Measurements from ENCODE around the gene ENOX1. TPM values are rescaled to one million over a fixed set of nuclear protein-coding genes. Genes with fewer than 3 reads are reported as not detected.

Gene ENOX1
- polyA plus RNA-seq, 3 donors: 0.04 TPM; not detected in 2

DNA sequence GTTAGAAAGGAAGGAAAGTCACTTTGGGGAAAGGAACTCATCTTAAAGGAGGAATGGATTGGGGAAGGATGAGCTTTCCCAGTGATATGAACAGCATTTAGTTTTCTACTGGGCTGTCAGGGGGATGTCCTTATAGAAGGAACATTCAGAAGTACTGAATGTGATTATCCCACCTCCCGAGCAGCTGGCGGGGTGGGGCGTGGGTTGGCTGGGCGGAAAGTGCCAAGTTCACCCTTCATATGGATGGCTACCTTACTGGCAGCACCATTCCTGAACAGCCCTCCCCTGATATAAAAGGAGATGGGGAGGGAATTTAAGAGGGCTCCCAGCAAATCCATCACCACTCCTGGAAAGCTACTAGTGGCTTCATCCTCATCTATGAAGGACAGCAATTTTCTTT lies 572.6 kb downstream of the ENOX1 start:
- no peaks in the 10 kb centered on the region for H3K79me2 ChIP-seq (ENCODE audit: insufficient read depth, low read length)

GRCh38 chr13:43206838-43207237 lies 579.9 kb downstream of the ENOX1 start:
- Histone ChIP-seq H3K36me3 (replicated peaks in 1 of 2; ENCODE audit: control insufficient read depth in 1 of 2, insufficient read depth in 2 of 2, low read length in 2 of 2) (no peaks in the 10 kb centered on the region), H2AFZ (ENCODE audit: insufficient read depth, low read depth, low read length, poor library complexity, severe bottlenecking) (no peak overlapping the region), H3K27ac (ENCODE audit: low read depth in 1 of 2, low read length in 2 of 2) (no peak overlapping the region), H3K9ac (ENCODE audit: insufficient read depth, low read length, poor library complexity, severe bottlenecking) (no peak overlapping the region), H3K79me2 (ENCODE audit: insufficient read depth, low read length) (no peaks in the 10 kb centered on the region), H3K4me3 (replicated peaks in 1 of 3; ENCODE audit: low read depth in 2 of 3, low read length in 3 of 3) (no peak overlapping the region), H3K4me2 (replicated peaks; ENCODE audit: extremely low read depth, low read length, poor library complexity, severe bottlenecking) (no peak overlapping the region), H3K4me1 (ENCODE audit: control insufficient read depth in 1 of 2, insufficient read depth in 2 of 2, low read length in 2 of 2) (no peaks in the 10 kb centered on the region), H4K20me1 (ENCODE audit: insufficient read depth, low read length) (no peaks in the 10 kb centered on the region), H3K9me3 (replicated peaks in 1 of 2; ENCODE audit: control insufficient read depth in 1 of 2, insufficient read depth in 1 of 2, low read length in 2 of 2) (peaks cover 0 to 4% of the 10 kb centered on the region in 2 donors), H3K27me3 (ENCODE audit: control insufficient read depth in 2 of 2, insufficient read depth in 2 of 2, low read length in 2 of 2) (no peaks in the 10 kb centered on the region)
- no peak for DNase-seq
- intact Hi-C loops (cut with micrococcal nuclease): no loop called here
- no peak overlapping the region for H3K27ac Mint-ChIP-seq
- no peaks in the 10 kb centered on the region for H3K36me3 Mint-ChIP-seq
- H3K9me3 Mint-ChIP-seq: peaks cover 0 to 10% (median 3%) of the 10 kb centered on the region in 7 donors
- H3K4me3 Mint-ChIP-seq: no peak overlapping the region
- H3K4me1 Mint-ChIP-seq: no peaks in the 10 kb centered on the region
- TF ChIP-seq, protein P1, sequence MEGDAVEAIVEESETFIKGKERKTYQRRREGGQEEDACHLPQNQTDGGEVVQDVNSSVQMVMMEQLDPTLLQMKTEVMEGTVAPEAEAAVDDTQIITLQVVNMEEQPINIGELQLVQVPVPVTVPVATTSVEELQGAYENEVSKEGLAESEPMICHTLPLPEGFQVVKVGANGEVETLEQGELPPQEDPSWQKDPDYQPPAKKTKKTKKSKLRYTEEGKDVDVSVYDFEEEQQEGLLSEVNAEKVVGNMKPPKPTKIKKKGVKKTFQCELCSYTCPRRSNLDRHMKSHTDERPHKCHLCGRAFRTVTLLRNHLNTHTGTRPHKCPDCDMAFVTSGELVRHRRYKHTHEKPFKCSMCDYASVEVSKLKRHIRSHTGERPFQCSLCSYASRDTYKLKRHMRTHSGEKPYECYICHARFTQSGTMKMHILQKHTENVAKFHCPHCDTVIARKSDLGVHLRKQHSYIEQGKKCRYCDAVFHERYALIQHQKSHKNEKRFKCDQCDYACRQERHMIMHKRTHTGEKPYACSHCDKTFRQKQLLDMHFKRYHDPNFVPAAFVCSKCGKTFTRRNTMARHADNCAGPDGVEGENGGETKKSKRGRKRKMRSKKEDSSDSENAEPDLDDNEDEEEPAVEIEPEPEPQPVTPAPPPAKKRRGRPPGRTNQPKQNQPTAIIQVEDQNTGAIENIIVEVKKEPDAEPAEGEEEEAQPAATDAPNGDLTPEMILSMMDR (IDR thresholded peaks at IDR 0.05): no peak
- no peaks in the 10 kb centered on the region for H3K27me3 Mint-ChIP-seq (ENCODE audit: low read depth in 3 of 3)

More for the DNA sequence above, 572.6 kb downstream of the ENOX1 start:
- Histone ChIP-seq H4K20me1 (ENCODE audit: insufficient read depth, low read length) (no peaks in the 10 kb centered on the region), H3K27ac (ENCODE audit: low read depth in 1 of 2, low read length in 2 of 2) (no peak overlapping the region), H3K36me3 (replicated peaks in 1 of 2; ENCODE audit: control insufficient read depth in 1 of 2, insufficient read depth in 2 of 2, low read length in 2 of 2) (no peaks in the 10 kb centered on the region), H3K4me3 (replicated peaks in 1 of 3; ENCODE audit: low read depth in 2 of 3, low read length in 3 of 3) (no peak overlapping the region), H3K4me1 (ENCODE audit: control insufficient read depth in 1 of 2, insufficient read depth in 2 of 2, low read length in 2 of 2) (no peaks in the 10 kb centered on the region), H3K27me3 (ENCODE audit: control insufficient read depth in 2 of 2, insufficient read depth in 2 of 2, low read length in 2 of 2) (no peaks in the 10 kb centered on the region), H3K9ac (ENCODE audit: insufficient read depth, low read length, poor library complexity, severe bottlenecking) (no peak overlapping the region), H3K4me2 (replicated peaks; ENCODE audit: extremely low read depth, low read length, poor library complexity, severe bottlenecking) (no peak overlapping the region), H2AFZ (ENCODE audit: insufficient read depth, low read depth, low read length, poor library complexity, severe bottlenecking) (no peak overlapping the region), H3K9me3 (replicated peaks in 1 of 2; ENCODE audit: control insufficient read depth in 1 of 2, insufficient read depth in 1 of 2, low read length in 2 of 2) (no peaks in the 10 kb centered on the region)
- intact Hi-C loops (cut with micrococcal nuclease): no loop called here
- TF ChIP-seq, protein P1 (IDR thresholded peaks at IDR 0.05): no peak
- no peak overlapping the region for H3K27ac Mint-ChIP-seq
- DNase-seq: no peak
- no peaks in the 10 kb centered on the region for H3K36me3 Mint-ChIP-seq
- no peaks in the 10 kb centered on the region for H3K4me1 Mint-ChIP-seq
- H3K27me3 Mint-ChIP-seq (ENCODE audit: low read depth in 3 of 3): peaks cover 0 to 3% (median 2%) of the 10 kb centered on the region in 3 donors
- peaks cover 0 to 6% (median 2%) of the 10 kb centered on the region in 7 donors for H3K9me3 Mint-ChIP-seq
- WGBS (ENCODE audit: insufficient coverage): 96% methylated on average over 3 of the region's 4 CpGs
- no peak overlapping the region for H3K4me3 Mint-ChIP-seq
